Left lung (tissue), 10 donors: ENCODE results near the gene ATRNL1. TPM values are rescaled to one million over a fixed set of nuclear protein-coding genes. Genes with fewer than 3 reads are reported as not detected.
"Not testable (repeated sequence)": the region's sequence is repeated elsewhere in the genome, so short reads cannot be mapped to it uniquely, and the experiment has no call there.

Source experiments
- ATAC-seq: fragments of 200-7000 bp; cut with Tn5 transposase; one replicate; pipeline ENCODE4 v1.9.1; 2020; ENCODE audit warnings: moderate library complexity
- DNase-seq, 4 donors: peaks; one replicate each; pipeline ENCODE4 v3.0.0-alpha.2; 2013 to 2020
- H3K27ac ChIP-seq, 2 donors: fragments of 200-600 bp; sonication (generic) in 1 of 2; one replicate each; pipeline versions ENCODE4 v1.5.0 to v1.8.0; 2020 to 2021
- H3K27me3 ChIP-seq, 2 donors: fragments of 200-600 bp; sonication (generic) in 1 of 2; one replicate each; pipeline versions ENCODE4 v1.5.0 to v1.8.0; 2020 to 2021
- H3K36me3 ChIP-seq, 2 donors: fragments of 200-600 bp; sonication (generic) in 1 of 2; one replicate each; pipeline versions ENCODE4 v1.5.0 to v1.8.0; 2020 to 2021
- H3K4me1 ChIP-seq, 2 donors: fragments of 200-600 bp; one replicate each; pipeline ENCODE4 v1.8.0; 2021
- H3K4me3 ChIP-seq, 2 donors: fragments of 200-600 bp; sonication (generic) in 1 of 2; one replicate each; pipeline versions ENCODE4 v1.5.0 to v1.8.0; 2020 to 2021; ENCODE audit warnings: mild to moderate bottlenecking in 1 of 2
- H3K9me3 ChIP-seq, 2 donors: fragments of 200-600 bp; sonication (generic) in 1 of 2; one replicate each; pipeline versions ENCODE4 v1.5.0 to v1.8.0; 2020 to 2021
- intact Hi-C, 2 donors: fragments of 100-400 bp; cut with DNase I; formaldehyde crosslinking; loops; one replicate each; pipeline versions ENCODE4 v1.11.2 to v1.14.2; 2022
- polyA plus RNA-seq, 6 donors: library from polyadenylated mRNA; unstranded; fragments of 120-200 nt; gene quantifications; one replicate each; pipeline ENCODE4 v1.2.1, GENCODE V29; 2013; ENCODE audit not compliant: insufficient read length in 6 of 6
- total RNA-seq, 2 donors: library from RNA; stranded (reverse); fragmentation: NEBNext Ultra II Directional; extraction: Animal tissue kit (Norgen Biotek cat#: 25700); gene quantifications; one replicate each; pipeline ENCODE4 v1.2.1, GENCODE V29; 2021
- TF ChIP-seq, protein P1 (sequence below), 2 donors: fragments of 200-600 bp; sonication (generic) in 1 of 2; IDR thresholded peaks; one replicate each; pipeline versions ENCODE4 v1.5.0 to v1.8.0; 2021; ENCODE audit warnings: antibody characterized with exemption in 2 of 2
- donor health status: DM: no; HTN: yes; CAD: no.
- donor health status: DM: no; HTN: no; CAD: no.

The ATRNL1 gene
- total and polyA plus RNA-seq, 8 donors = 0.26 to 6.7 (median 5.1) TPM

DNA sequence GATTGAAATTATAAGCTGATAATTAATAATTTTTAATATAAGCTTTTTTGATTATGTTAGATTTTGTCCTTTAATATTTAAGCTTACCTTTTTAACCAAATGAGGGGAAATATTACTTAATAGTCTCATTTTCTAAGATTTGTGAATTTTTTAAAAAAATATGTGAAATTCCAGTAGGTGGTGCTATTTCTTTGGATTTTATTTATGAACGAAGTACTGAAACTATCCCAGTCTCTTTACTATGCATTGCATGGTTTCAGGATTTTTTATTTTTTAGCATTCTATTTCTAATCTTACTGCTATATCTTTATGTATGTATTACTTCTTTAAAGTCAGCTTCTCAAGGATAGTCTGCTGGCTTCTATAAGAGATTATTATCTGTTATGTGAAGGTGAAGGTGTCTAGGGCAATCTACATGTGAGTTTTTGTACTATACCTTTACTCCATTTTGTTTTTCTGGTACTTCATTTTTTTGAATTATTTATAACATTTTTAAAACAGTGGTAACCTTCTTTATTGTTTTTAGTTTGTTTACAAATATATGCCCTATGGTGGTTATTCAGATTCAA lies 78.3 kb downstream of the ATRNL1 start:
- DNase-seq = peak in 1 of 4 donors; percentile 1
- Histone ChIP-seq H3K4me1 (no peaks in the 10 kb centered on the region), H3K36me3 (no peaks in the 10 kb centered on the region), H3K27ac (no peak overlapping the region), H3K9me3 (no peaks in the 10 kb centered on the region), H3K4me3 (no peak overlapping the region), H3K27me3 (no peaks in the 10 kb centered on the region)
- peak; percentile 42 for ATAC-seq
- TF ChIP-seq, protein P1, sequence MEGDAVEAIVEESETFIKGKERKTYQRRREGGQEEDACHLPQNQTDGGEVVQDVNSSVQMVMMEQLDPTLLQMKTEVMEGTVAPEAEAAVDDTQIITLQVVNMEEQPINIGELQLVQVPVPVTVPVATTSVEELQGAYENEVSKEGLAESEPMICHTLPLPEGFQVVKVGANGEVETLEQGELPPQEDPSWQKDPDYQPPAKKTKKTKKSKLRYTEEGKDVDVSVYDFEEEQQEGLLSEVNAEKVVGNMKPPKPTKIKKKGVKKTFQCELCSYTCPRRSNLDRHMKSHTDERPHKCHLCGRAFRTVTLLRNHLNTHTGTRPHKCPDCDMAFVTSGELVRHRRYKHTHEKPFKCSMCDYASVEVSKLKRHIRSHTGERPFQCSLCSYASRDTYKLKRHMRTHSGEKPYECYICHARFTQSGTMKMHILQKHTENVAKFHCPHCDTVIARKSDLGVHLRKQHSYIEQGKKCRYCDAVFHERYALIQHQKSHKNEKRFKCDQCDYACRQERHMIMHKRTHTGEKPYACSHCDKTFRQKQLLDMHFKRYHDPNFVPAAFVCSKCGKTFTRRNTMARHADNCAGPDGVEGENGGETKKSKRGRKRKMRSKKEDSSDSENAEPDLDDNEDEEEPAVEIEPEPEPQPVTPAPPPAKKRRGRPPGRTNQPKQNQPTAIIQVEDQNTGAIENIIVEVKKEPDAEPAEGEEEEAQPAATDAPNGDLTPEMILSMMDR (IDR thresholded peaks at IDR 0.05) = peak in 1 of 2 donors; percentile 49
- intact Hi-C loops = no loop called here

DNA sequence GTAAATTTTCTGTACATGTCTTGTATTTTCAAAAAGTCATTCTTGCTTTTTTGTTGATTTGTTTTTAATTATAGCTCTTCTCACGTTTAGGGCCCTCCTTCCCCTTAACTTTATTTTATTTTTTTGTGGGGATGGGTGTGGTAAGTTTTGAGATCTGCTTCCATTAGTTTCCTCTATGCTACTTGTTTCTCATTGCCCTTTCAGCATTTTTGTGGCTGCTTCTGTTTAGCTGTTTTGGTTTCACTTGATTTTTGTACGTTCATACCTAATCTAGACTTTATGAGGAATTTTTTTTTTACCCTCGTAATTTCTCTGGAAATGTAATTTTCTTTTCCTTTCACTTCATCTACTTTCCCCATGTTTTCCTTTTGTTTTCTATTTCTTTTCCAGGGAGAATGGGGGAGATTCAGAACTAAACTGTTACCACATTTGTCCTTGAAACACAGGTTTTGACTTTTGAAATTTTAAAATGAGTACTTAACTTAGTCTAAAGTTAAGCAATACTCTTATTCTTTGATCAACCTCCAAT lies 80.8 kb downstream of the ATRNL1 start:
- no peak overlapping the region for H3K4me3 ChIP-seq
- intact Hi-C loops = no loop called here
- H3K27me3 ChIP-seq = no peaks in the 10 kb centered on the region
- TF ChIP-seq, protein P1 (IDR thresholded peaks at IDR 0.05) = no peak
- H3K4me1 ChIP-seq = no peaks in the 10 kb centered on the region
- ATAC-seq (no peak), DNase-seq (no peak)
- no peaks in the 10 kb centered on the region for H3K36me3 ChIP-seq
- H3K27ac ChIP-seq = no peak overlapping the region
- no peaks in the 10 kb centered on the region for H3K9me3 ChIP-seq

DNA sequence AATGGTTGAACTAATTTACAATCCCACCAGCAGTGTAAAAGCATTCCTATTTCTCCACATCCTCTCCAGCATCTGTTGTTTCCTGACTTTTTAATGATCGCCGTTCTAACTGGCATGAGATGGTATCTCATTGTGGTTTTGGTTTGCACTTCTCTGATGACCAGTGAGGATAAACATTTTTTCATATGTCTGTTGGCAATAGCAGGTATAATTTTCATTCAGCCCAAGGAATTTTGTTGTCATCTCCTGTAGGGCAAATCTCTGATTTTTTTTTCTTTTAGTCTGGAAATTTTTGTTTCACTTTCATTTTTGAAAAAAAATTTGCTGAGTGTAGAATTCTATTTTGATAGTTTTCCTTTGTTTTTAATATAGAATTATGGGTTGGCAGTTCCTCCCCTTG lies 114.1 kb downstream of the ATRNL1 start:
- H3K27ac ChIP-seq, H3K9me3 ChIP-seq, H3K27me3 ChIP-seq, ATAC-seq, H3K36me3 ChIP-seq, intact Hi-C loops, H3K4me1 ChIP-seq, H3K4me3 ChIP-seq, DNase-seq: not testable (repeated sequence)

DNA sequence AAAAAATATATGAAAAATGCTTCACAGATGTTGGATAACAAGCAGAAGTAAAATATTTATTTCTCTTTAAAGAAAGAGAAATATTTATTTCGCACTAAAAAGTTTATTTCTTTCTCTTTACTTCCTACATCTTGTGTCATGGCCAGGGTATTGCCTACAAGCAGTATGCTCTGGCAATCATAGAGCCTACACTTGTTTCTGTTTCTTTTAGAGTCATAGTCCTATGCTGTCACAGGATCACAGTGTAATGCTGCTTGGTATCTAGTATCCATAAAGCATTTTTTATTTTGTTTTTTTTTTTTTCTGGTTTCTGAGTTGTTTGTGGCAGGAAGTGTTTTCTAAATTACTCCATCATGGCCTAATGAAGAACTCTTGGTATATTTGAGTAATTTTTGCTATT lies 116.0 kb downstream of the ATRNL1 start:
- TF ChIP-seq, protein P1 (IDR thresholded peaks at IDR 0.05) = no peak
- Histone ChIP-seq H3K4me1 (no peaks in the 10 kb centered on the region), H3K27me3 (no peaks in the 10 kb centered on the region), H3K9me3 (no peaks in the 10 kb centered on the region), H3K27ac (no peak overlapping the region), H3K4me3 (no peak overlapping the region), H3K36me3 (no peaks in the 10 kb centered on the region)
- DNase-seq (no peak), ATAC-seq (no peak)
- intact Hi-C loops = no loop called here

DNA sequence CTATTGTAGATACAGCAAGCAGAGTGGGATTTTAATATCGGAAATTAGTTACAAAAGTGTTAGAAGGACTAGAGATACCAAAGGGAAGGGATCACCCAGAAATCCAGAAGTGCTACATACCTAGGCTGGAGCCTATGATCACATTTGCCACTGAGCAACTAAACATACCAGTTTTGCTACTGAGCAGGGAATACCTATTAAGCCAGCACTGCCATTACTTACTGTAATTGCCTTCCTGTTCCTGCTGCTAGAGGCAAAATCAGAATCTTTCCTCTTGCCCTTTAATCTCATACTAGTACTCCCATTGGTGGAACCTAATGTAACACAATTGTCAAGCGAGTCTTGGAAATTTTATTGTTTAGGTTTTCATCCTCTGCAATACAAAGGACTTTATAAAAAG lies 121.7 kb downstream of the ATRNL1 start:
- Histone ChIP-seq H3K27me3 (no peaks in the 10 kb centered on the region), H3K4me3 (no peak overlapping the region), H3K36me3 (no peaks in the 10 kb centered on the region), H3K9me3 (no peaks in the 10 kb centered on the region), H3K4me1 (no peaks in the 10 kb centered on the region), H3K27ac (no peak overlapping the region)
- TF ChIP-seq, protein P1 (IDR thresholded peaks at IDR 0.05) = no peak
- DNase-seq (no peak), ATAC-seq (no peak)
- intact Hi-C loops = no loop called here

DNA sequence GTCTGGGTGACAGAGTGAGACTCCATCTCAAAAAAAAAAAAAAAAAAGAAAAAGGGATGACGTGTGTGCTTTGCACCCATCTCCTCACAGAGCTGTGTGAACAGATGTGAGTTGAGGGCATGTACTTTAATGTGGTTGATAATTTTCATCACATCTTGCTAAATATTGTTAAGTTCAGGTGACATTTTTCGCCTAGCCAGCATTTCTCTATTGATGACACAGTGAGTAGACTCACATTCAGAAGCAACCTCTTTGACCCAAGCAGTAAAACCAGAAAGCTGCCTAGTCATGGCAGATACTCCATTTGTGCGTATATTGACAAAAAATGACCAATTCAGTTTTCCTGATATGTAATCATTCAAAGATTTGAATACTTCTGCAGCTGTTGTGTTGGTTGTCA lies 126.0 kb downstream of the ATRNL1 start:
- DNase-seq = no peak
- Histone ChIP-seq H3K4me1 (no peaks in the 10 kb centered on the region), H3K36me3 (no peaks in the 10 kb centered on the region), H3K27me3 (no peaks in the 10 kb centered on the region), H3K4me3 (no peak overlapping the region), H3K9me3 (peaks cover 0 to 2% of the 10 kb centered on the region in 2 donors), H3K27ac (no peak overlapping the region)
- ATAC-seq = no peak
- intact Hi-C loops = no loop called here
- TF ChIP-seq, protein P1 (IDR thresholded peaks at IDR 0.05) = no peak
